HEK293 (cell line): ENCODE results near the gene SIX3.

Experiments used
- CTCF ChIA-PET: fragments of 350-600 bp; formaldehyde crosslinking; extraction: SDS; loops from one replicate; lab custom pipeline; 2021; ENCODE audit warnings: antibody characterized with exemption; lab: Yijun Ruan, JAX
- POLR2A ChIA-PET: fragments of 300-600 bp; formaldehyde crosslinking; extraction: SDS; loops from one replicate; lab custom pipeline; 2020; ENCODE audit warnings: antibody characterized with exemption, inconsistent platforms; lab: Yijun Ruan, JAX
- H3K27ac ChIP-seq: fragments of 200-500 bp; sonication (Bioruptor generic); 2 replicates; pipeline ENCODE4 v1.5.1; 2014; ENCODE audit warnings: low read depth, low read length, control low read depth, inconsistent platforms; ENCODE audit errors: extremely low read depth
- H3K36me3 ChIP-seq, 2 experiments: fragments of 200-500 bp in 1 of 2; sonication (Bioruptor generic) in 1 of 2; 1 replicate in 1 of 2; 2 replicates in 1 of 2; pipeline ENCODE4 v1.5.1; 2014 to 2017; ENCODE audit warnings: inconsistent platforms in 2 of 2, low read length in 2 of 2; ENCODE audit not compliant: control insufficient read depth in 2 of 2, insufficient read depth in 1 of 2
- H3K4me1 ChIP-seq: fragments of 200-500 bp; sonication (Bioruptor generic); 2 replicates; pipeline ENCODE4 v1.5.1; 2014; ENCODE audit warnings: mild to moderate bottlenecking, low read length, inconsistent platforms; ENCODE audit not compliant: control insufficient read depth, insufficient read depth
- H3K4me3 ChIP-seq: 2 replicates; pipeline ENCODE4 v1.5.1; 2011; ENCODE audit warnings: low read depth, mild to moderate bottlenecking, control low read depth, low read length, moderate library complexity
- H3K9me3 ChIP-seq: fragments of 200-500 bp; sonication (Bioruptor generic); 2 replicates; pipeline ENCODE4 v1.5.1; 2014; ENCODE audit warnings: low read depth, low read length, inconsistent platforms; ENCODE audit not compliant: control insufficient read depth, insufficient read depth
- GLIS1 ChIP-seq: fragments of 450-650 bp; formaldehyde crosslinking; IDR thresholded peaks from 2 replicates; pipeline ENCODE4 v1.5.1; 2016; ENCODE audit warnings: missing biosample characterization, missing genetic modification characterization
- HOXD13 ChIP-seq: sonication (generic); formaldehyde crosslinking; IDR thresholded peaks from 2 replicates; pipeline ENCODE4 v1.8.0; 2022; ENCODE audit warnings: missing genetic modification reagents, borderline replicate concordance
- INSM2 ChIP-seq: fragments of 450-650 bp; formaldehyde crosslinking; IDR thresholded peaks from 2 replicates; pipeline ENCODE4 v1.5.1; 2016; ENCODE audit warnings: missing biosample characterization, missing genetic modification characterization
- MYNN ChIP-seq: fragments of 450-650 bp; formaldehyde crosslinking; IDR thresholded peaks from 2 replicates; pipeline ENCODE4 v1.5.1; 2016; ENCODE audit warnings: missing biosample characterization, missing genetic modification characterization, borderline replicate concordance
- SCRT2 ChIP-seq: fragments of 450-650 bp; formaldehyde crosslinking; IDR thresholded peaks from 2 replicates; pipeline ENCODE4 v1.5.1; 2016; ENCODE audit warnings: missing biosample characterization, missing genetic modification characterization
- WT1 ChIP-seq: fragments of 450-650 bp; formaldehyde crosslinking; IDR thresholded peaks from 2 replicates; pipeline ENCODE4 v1.5.1; 2016; ENCODE audit warnings: missing biosample characterization, missing genetic modification characterization
- ZFP37 ChIP-seq: fragments of 450-650 bp; formaldehyde crosslinking; IDR thresholded peaks from 2 replicates; pipeline ENCODE4 v1.5.1; 2016; ENCODE audit warnings: missing biosample characterization, missing genetic modification characterization
- ZNF133 ChIP-seq: fragments of 450-650 bp; formaldehyde crosslinking; IDR thresholded peaks from 2 replicates; pipeline ENCODE4 v1.5.1; 2016; ENCODE audit warnings: missing biosample characterization, missing genetic modification characterization
- ZNF169 ChIP-seq: fragments of 450-650 bp; formaldehyde crosslinking; IDR thresholded peaks from 2 replicates; pipeline ENCODE4 v1.5.1; 2016; ENCODE audit warnings: missing biosample characterization, missing genetic modification characterization
- ZNF175 ChIP-seq: fragments of 450-650 bp; formaldehyde crosslinking; IDR thresholded peaks from 2 replicates; pipeline ENCODE4 v1.5.1; 2016; ENCODE audit warnings: missing biosample characterization, missing genetic modification characterization
- ZNF214 ChIP-seq: fragments of 450-650 bp; formaldehyde crosslinking; IDR thresholded peaks from 2 replicates; pipeline ENCODE4 v1.5.1; 2017; ENCODE audit warnings: missing biosample characterization, mild to moderate bottlenecking, missing genetic modification characterization, borderline replicate concordance
- ZNF221 ChIP-seq: fragments of 450-650 bp; formaldehyde crosslinking; IDR thresholded peaks from 2 replicates; pipeline ENCODE4 v1.5.1; 2017; ENCODE audit warnings: missing biosample characterization, missing genetic modification characterization, borderline replicate concordance
- ZNF24 ChIP-seq: fragments of 450-650 bp; formaldehyde crosslinking; IDR thresholded peaks from 2 replicates; pipeline ENCODE4 v1.5.1; 2016; ENCODE audit warnings: missing biosample characterization, missing genetic modification characterization
- ZNF274 ChIP-seq, 2 experiments: fragments of 200-500 bp in 1 of 2; fragments of 450-650 bp in 1 of 2; sonication (Bioruptor generic) in 1 of 2; formaldehyde crosslinking in 1 of 2; IDR thresholded peaks; 2 replicates each; pipeline versions ENCODE4 v1.5.1 to v1.6.1; 2014 to 2016; ENCODE audit warnings: borderline replicate concordance in 1 of 2, inconsistent platforms in 1 of 2, low read length in 1 of 2, missing biosample characterization in 1 of 2, missing genetic modification characterization in 1 of 2
- ZNF394 ChIP-seq: fragments of 450-650 bp; formaldehyde crosslinking; IDR thresholded peaks from 2 replicates; pipeline ENCODE4 v1.5.1; 2016; ENCODE audit warnings: missing biosample characterization, missing genetic modification characterization, mild to moderate bottlenecking, moderate library complexity, borderline replicate concordance
- ZNF404 ChIP-seq: fragments of 450-650 bp; formaldehyde crosslinking; IDR thresholded peaks from 2 replicates; pipeline ENCODE4 v1.5.1; 2017; ENCODE audit warnings: missing biosample characterization, missing genetic modification characterization
- ZNF423 ChIP-seq: fragments of 450-650 bp; formaldehyde crosslinking; IDR thresholded peaks from 2 replicates; pipeline ENCODE4 v1.5.1; 2016; ENCODE audit warnings: missing biosample characterization, missing genetic modification characterization
- ZNF514 ChIP-seq: fragments of 450-650 bp; formaldehyde crosslinking; IDR thresholded peaks from 2 replicates; pipeline ENCODE4 v1.5.1; 2016; ENCODE audit warnings: missing biosample characterization, missing genetic modification characterization
- ZNF518A ChIP-seq: fragments of 450-650 bp; formaldehyde crosslinking; conservative IDR thresholded peaks from 2 replicates; pipeline ENCODE4 v1.5.1; 2016; ENCODE audit warnings: low read depth, missing biosample characterization, missing genetic modification characterization
- ZNF585B ChIP-seq: fragments of 450-650 bp; formaldehyde crosslinking; IDR thresholded peaks from 2 replicates; pipeline ENCODE4 v1.5.1; 2016; ENCODE audit warnings: missing biosample characterization, missing genetic modification characterization
- ZNF600 ChIP-seq: fragments of 450-650 bp; formaldehyde crosslinking; IDR thresholded peaks from 2 replicates; pipeline ENCODE4 v1.5.1; 2016; ENCODE audit warnings: missing biosample characterization, missing genetic modification characterization
- ZNF626 ChIP-seq: fragments of 450-650 bp; sonication (Bioruptor Pico); formaldehyde crosslinking; IDR thresholded peaks from 2 replicates; pipeline ENCODE4 v1.5.1; 2018; ENCODE audit warnings: missing biosample characterization, missing genetic modification characterization, inconsistent platforms
- ZNF830 ChIP-seq: fragments of 450-650 bp; IDR thresholded peaks from 2 replicates; pipeline ENCODE4 v1.5.0; 2018; ENCODE audit warnings: missing biosample characterization, missing genetic modification characterization, low read depth, mild to moderate bottlenecking, moderate library complexity
- TF ChIP-seq, protein P1 (sequence below): fragments of 450-650 bp; formaldehyde crosslinking; IDR thresholded peaks from 2 replicates; pipeline ENCODE4 v1.5.1; 2016; ENCODE audit warnings: missing biosample characterization, missing genetic modification characterization

Gene SIX3

GRCh38 chr2:44909831-44910230, 31.7 kb upstream of the SIX3 start (continued):
- TF ChIP-seq ZNF214 (tag by site-specific recombination) = no peak
- TF ChIP-seq ZNF518A (tag by site-specific recombination) = no peak
- no peak for TF ChIP-seq ZNF626
- no peak for TF ChIP-seq SCRT2 (tag by site-specific recombination)
- no peak for TF ChIP-seq ZNF423 (tag by site-specific recombination)
- TF ChIP-seq, protein P1, sequence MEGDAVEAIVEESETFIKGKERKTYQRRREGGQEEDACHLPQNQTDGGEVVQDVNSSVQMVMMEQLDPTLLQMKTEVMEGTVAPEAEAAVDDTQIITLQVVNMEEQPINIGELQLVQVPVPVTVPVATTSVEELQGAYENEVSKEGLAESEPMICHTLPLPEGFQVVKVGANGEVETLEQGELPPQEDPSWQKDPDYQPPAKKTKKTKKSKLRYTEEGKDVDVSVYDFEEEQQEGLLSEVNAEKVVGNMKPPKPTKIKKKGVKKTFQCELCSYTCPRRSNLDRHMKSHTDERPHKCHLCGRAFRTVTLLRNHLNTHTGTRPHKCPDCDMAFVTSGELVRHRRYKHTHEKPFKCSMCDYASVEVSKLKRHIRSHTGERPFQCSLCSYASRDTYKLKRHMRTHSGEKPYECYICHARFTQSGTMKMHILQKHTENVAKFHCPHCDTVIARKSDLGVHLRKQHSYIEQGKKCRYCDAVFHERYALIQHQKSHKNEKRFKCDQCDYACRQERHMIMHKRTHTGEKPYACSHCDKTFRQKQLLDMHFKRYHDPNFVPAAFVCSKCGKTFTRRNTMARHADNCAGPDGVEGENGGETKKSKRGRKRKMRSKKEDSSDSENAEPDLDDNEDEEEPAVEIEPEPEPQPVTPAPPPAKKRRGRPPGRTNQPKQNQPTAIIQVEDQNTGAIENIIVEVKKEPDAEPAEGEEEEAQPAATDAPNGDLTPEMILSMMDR (tag by site-specific recombination) = no peak
- TF ChIP-seq MYNN = no peak
- TF ChIP-seq, all 188 proteins: peak for 0

GRCh38 chr2:44912660-44913059, 28.8 kb upstream of the SIX3 start:
- Histone ChIP-seq H3K9me3 (no peaks in the 10 kb centered on the region), H3K36me3 (no peaks in the 10 kb centered on the region), H3K4me3 (no peak overlapping the region), H3K4me1 (no peaks in the 10 kb centered on the region), H3K27ac (no peak overlapping the region)
- ChIA-PET POLR2A (no interaction called here), CTCF (no interaction called here)
- TF ChIP-seq ZNF175 (tag by site-specific recombination) (no peak), ZNF514 (tag by site-specific recombination) (no peak), ZNF600 (tag by site-specific recombination) (no peak), ZNF274 (IDR thresholded peaks at IDR 0.05; ENCODE audit: low read length) (no peak), ZNF274 (tag by site-specific recombination; IDR thresholded peaks at IDR 0.05; ENCODE audit: borderline replicate concordance) (no peak), INSM2 (tag by site-specific recombination) (no peak), ZNF585B (tag by site-specific recombination) (no peak), ZNF404 (tag by site-specific recombination) (no peak), ZNF133 (tag by site-specific recombination) (no peak), ZNF24 (no peak), HOXD13 (CRISPR knock-in tag) (no peak), ZNF221 (tag by site-specific recombination) (no peak), ZNF394 (tag by site-specific recombination) (no peak), ZFP37 (tag by site-specific recombination) (no peak), ZNF830 (tag by site-specific recombination) (no peak), ZNF169 (tag by site-specific recombination) (no peak), GLIS1 (tag by site-specific recombination) (no peak), WT1 (tag by site-specific recombination) (no peak)
